HepG2 (cell line): Measurements from ENCODE around the gene NBPF1.
"Not testable (repeated sequence)": the region's sequence is repeated elsewhere in the genome, so short reads cannot be mapped to it uniquely, and the experiment has no call there.

Experiments used
- CC2D1A ChIP-seq: sonication (generic); formaldehyde crosslinking; IDR thresholded peaks from 2 replicates; pipeline ENCODE4 v1.8.1; 2023; ENCODE audit warnings: mild to moderate bottlenecking, missing genetic modification reagents
- EZH2 ChIP-seq: conservative IDR thresholded peaks from 2 replicates; pipeline ENCODE4 v1.6.1; 2012; ENCODE audit warnings: mild to moderate bottlenecking, low read depth, low read length, moderate library complexity
- MAZ ChIP-seq, 2 experiments: sonication (generic) in 1 of 2; formaldehyde crosslinking in 1 of 2; IDR thresholded peaks; 2 replicates each; pipeline versions ENCODE4 v1.5.0 to v1.6.1; 2012 to 2020; ENCODE audit warnings: low read depth in 2 of 2, mild to moderate bottlenecking in 2 of 2, borderline replicate concordance in 1 of 2, improper control_type of control experiment in 1 of 2, low read length in 1 of 2, missing genetic modification reagents in 1 of 2, moderate library complexity in 1 of 2
- ZNF138 ChIP-seq: sonication (generic); formaldehyde crosslinking; IDR thresholded peaks from 2 replicates; pipeline ENCODE4 v1.5.0; 2020; ENCODE audit warnings: mild to moderate bottlenecking, low read depth, missing genetic modification reagents

- TF ChIP-seq CC2D1A (CRISPR knock-in tag); EZH2; MAZ (IDR thresholded peaks at IDR 0.05; ENCODE audit: borderline replicate concordance, low read depth, low read length); MAZ (CRISPR knock-in tag; IDR thresholded peaks at IDR 0.05; ENCODE audit: low read depth); ZNF138 (CRISPR knock-in tag): not testable (repeated sequence)
Measured at GRCh38 chr1:16637941-16638778, 24.8 kb upstream of the NBPF1 start.
